ES-I3 (cell line): ENCODE data around the gene LRPPRC.
"Not testable (repeated sequence)": the region's sequence is repeated elsewhere in the genome, so short reads cannot be mapped to it uniquely, and the experiment has no call there.

Experiments
- H3K36me3 ChIP-seq: 2 replicates; pipeline ENCODE4 v1.6.1; 2013; ENCODE audit warnings: mild to moderate bottlenecking, low read length, control low read depth, moderate library complexity; ENCODE audit not compliant: insufficient read depth
- H3K4me1 ChIP-seq: 2 replicates; pipeline ENCODE4 v1.6.1; 2013; ENCODE audit warnings: mild to moderate bottlenecking, control low read depth, low read length; ENCODE audit not compliant: insufficient read depth
- H3K9ac ChIP-seq: 2 replicates; pipeline ENCODE4 v1.6.1; 2013; ENCODE audit warnings: low read depth, mild to moderate bottlenecking, low read length, moderate library complexity
- H3K9me3 ChIP-seq: 2 replicates; pipeline ENCODE4 v1.6.1; 2013; ENCODE audit warnings: mild to moderate bottlenecking, low read length, moderate library complexity; ENCODE audit not compliant: control insufficient read depth, insufficient read depth

Gene LRPPRC

GRCh38 chr2:43995733-43996533, at the start of gene LRPPRC:
Gene LRPPRC, minus strand, starts transcription at chr2:43995989. Its CDS starts 42 bp downstream, at chr2:43995947.
- Histone ChIP-seq H3K9me3 (no peaks in the 10 kb centered on the region), H3K36me3 (peaks cover 17% of the 10 kb centered on the region; the same call in 1 of the 2 replicates), H3K9ac (peak within 1 kb of the TSS; percentile 81), H3K4me1 (peaks cover 8% of the 10 kb centered on the region; the same call in 1 of the 2 replicates)

GRCh38 chr2:44045061-44045460, 49.3 kb upstream of the LRPPRC start:
- Histone ChIP-seq H3K9ac (no peak overlapping the region), H3K36me3 (no peaks in the 10 kb centered on the region), H3K9me3 (peaks cover 4% of the 10 kb centered on the region; the same call in 1 of the 2 replicates), H3K4me1 (no peaks in the 10 kb centered on the region)

GRCh38 chr2:44044281-44044720, 48.5 kb upstream of the LRPPRC start:
- Histone ChIP-seq H3K4me1 (no peaks in the 10 kb centered on the region), H3K9me3 (peaks cover 4% of the 10 kb centered on the region; the same call in 1 of the 2 replicates), H3K36me3 (no peaks in the 10 kb centered on the region), H3K9ac (no peak overlapping the region)

GRCh38 chr2:44040365-44040764, 44.6 kb upstream of the LRPPRC start:
- Histone ChIP-seq H3K36me3 (no peaks in the 10 kb centered on the region), H3K9me3 (no peaks in the 10 kb centered on the region), H3K4me1 (peaks cover 8% of the 10 kb centered on the region), H3K9ac (no peak overlapping the region)

- Histone ChIP-seq H3K9ac (no peak overlapping the region), H3K36me3 (no peaks in the 10 kb centered on the region), H3K9me3 (no peaks in the 10 kb centered on the region), H3K4me1 (peaks cover 8% of the 10 kb centered on the region)
Observed at GRCh38 chr2:44038277-44038676, 42.5 kb upstream of the LRPPRC start.

- Histone ChIP-seq H3K9me3 (no peaks in the 10 kb centered on the region), H3K36me3 (no peaks in the 10 kb centered on the region), H3K4me1 (peaks cover 8% of the 10 kb centered on the region)
Observed at GRCh38 chr2:44037221-44037620, 41.4 kb upstream of the LRPPRC start.

GRCh38 chr2:44033947-44034346, 38.2 kb upstream of the LRPPRC start:
- Histone ChIP-seq H3K9ac (no peak overlapping the region), H3K4me1 (peaks cover 8% of the 10 kb centered on the region), H3K9me3 (no peaks in the 10 kb centered on the region), H3K36me3 (no peaks in the 10 kb centered on the region)

More at GRCh38 chr2:44037221-44037620, 41.4 kb upstream of the LRPPRC start:
- H3K9ac ChIP-seq = no peak overlapping the region

GRCh38 chr2:44027076-44027475, 31.3 kb upstream of the LRPPRC start:
- not testable (repeated sequence) for H3K4me1 ChIP-seq, H3K36me3 ChIP-seq, H3K9me3 ChIP-seq, H3K9ac ChIP-seq

GRCh38 chr2:44016282-44016681, 20.5 kb upstream of the LRPPRC start:
- no peaks in the 10 kb centered on the region for H3K4me1 ChIP-seq
- no peaks in the 10 kb centered on the region for H3K36me3 ChIP-seq
- no peaks in the 10 kb centered on the region for H3K9me3 ChIP-seq
- no peak overlapping the region for H3K9ac ChIP-seq

GRCh38 chr2:44015239-44015638, 19.4 kb upstream of the LRPPRC start:
- Histone ChIP-seq H3K36me3 (no peaks in the 10 kb centered on the region), H3K9me3 (no peaks in the 10 kb centered on the region), H3K4me1 (no peaks in the 10 kb centered on the region), H3K9ac (no peak overlapping the region)

GRCh38 chr2:44013205-44013604, 17.4 kb upstream of the LRPPRC start:
- H3K4me1 ChIP-seq = not testable (repeated sequence)

GRCh38 chr2:44010266-44010665, 14.5 kb upstream of the LRPPRC start:
- no peaks in the 10 kb centered on the region for H3K9me3 ChIP-seq
- H3K4me1 ChIP-seq = no peaks in the 10 kb centered on the region
- H3K9ac ChIP-seq = no peak overlapping the region
- no peaks in the 10 kb centered on the region for H3K36me3 ChIP-seq

More at GRCh38 chr2:44013205-44013604, 17.4 kb upstream of the LRPPRC start:
- H3K9me3 ChIP-seq, H3K9ac ChIP-seq, H3K36me3 ChIP-seq: not testable (repeated sequence)

- no peak overlapping the region for H3K9ac ChIP-seq
- H3K9me3 ChIP-seq = no peaks in the 10 kb centered on the region
- H3K4me1 ChIP-seq = no peaks in the 10 kb centered on the region
- H3K36me3 ChIP-seq = no peaks in the 10 kb centered on the region
Observed at GRCh38 chr2:44009136-44009735, 13.4 kb upstream of the LRPPRC start.

GRCh38 chr2:44005846-44006245, 10.1 kb upstream of the LRPPRC start:
- Histone ChIP-seq H3K36me3 (no peaks in the 10 kb centered on the region), H3K4me1 (no peaks in the 10 kb centered on the region), H3K9me3 (no peaks in the 10 kb centered on the region; the same call in 1 of the 2 replicates), H3K9ac (no peak overlapping the region)
